Mesothelial cell of epicardium (in vitro differentiated cells): ENCODE data around the gene TSPO. TPM values are rescaled to one million over a fixed set of nuclear protein-coding genes. Genes with fewer than 3 reads are reported as not detected.

Experiments
- DNase-seq, 2 experiments: peaks; one replicate each; pipeline ENCODE4 v3.0.0; 2021; ENCODE audit warnings: low spot score in 2 of 2; ENCODE audit not compliant: unreplicated experiment in 2 of 2
- H3K27ac Mint-ChIP-seq: 2 replicates; pipeline ENCODE4 v1.8.0; 2021; ENCODE audit warnings: mixed read lengths
- H3K27me3 Mint-ChIP-seq: 2 replicates; pipeline ENCODE4 v1.8.0; 2021; ENCODE audit warnings: low read depth, mixed read lengths
- H3K36me3 Mint-ChIP-seq: 2 replicates; pipeline ENCODE4 v1.8.0; 2021; ENCODE audit warnings: mixed read lengths
- H3K4me1 Mint-ChIP-seq: 2 replicates; pipeline ENCODE4 v1.8.0; 2021; ENCODE audit warnings: mixed read lengths
- H3K4me3 Mint-ChIP-seq: 2 replicates; pipeline ENCODE4 v1.8.0; 2021; ENCODE audit warnings: mild to moderate bottlenecking, moderate library complexity, mixed read lengths
- H3K9me3 Mint-ChIP-seq: 2 replicates; pipeline ENCODE4 v1.8.0; 2021; ENCODE audit warnings: mixed read lengths
- total RNA-seq: library from RNA; stranded (reverse); gene quantifications from 3 replicates; pipeline ENCODE4 v1.2.1, GENCODE V29; 2021
- TF ChIP-seq, protein P1 (sequence below): fragments of 200-600 bp; sonication (generic); IDR thresholded peaks from one replicate; pipeline ENCODE4 v1.5.0; 2021; ENCODE audit warnings: antibody characterized with exemption; ENCODE audit not compliant: unreplicated experiment

The TSPO gene
- total RNA-seq, 1 donor from 2014 or later, result 44.9 TPM

DNA sequence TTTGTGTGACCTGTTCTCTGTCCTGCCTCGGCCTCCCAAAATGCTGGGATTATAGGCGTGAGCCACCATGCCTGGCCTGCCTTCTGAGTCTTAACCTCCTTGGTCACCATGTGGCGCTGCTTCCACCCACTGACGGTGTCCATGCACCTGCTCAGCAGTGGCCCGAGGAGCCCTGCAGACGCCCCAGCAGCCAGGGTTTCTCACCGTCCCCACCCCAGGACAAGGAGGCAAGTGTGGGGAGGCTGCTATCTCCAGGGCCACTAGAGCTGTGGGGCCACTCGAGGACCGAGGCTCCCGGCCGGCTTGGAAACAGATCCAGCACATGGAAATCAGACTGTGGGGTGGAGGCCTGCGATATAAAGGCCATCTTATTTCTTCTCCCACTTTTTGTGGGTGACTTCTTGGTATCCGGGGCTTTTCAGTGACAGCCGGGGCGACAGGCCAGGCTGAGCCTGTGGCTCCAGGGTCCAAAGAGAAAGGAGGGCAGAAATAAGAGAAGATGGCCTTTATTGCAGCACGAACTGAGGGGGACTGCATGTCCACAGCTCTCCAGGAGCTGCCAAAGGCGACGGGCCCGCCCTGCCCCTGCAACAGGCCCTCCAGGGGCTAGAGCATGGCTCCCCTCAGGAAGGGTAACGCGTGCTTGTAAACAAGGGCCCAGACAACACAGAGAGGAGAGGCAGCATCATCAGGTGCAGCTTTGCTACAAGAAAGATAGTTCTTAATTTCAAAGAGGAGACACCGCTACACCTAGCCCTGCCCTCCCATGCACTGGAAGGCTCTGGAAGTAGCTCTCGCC lies 15.0 kb downstream of the TSPO start:
- Mint-ChIP-seq H3K27ac (no peak overlapping the region), H3K9me3 (no peaks in the 10 kb centered on the region), H3K4me3 (no peak overlapping the region), H3K4me1 (peaks cover 4% of the 10 kb centered on the region), H3K36me3 (peaks cover 11% of the 10 kb centered on the region), H3K27me3 (no peaks in the 10 kb centered on the region)
- no peak for DNase-seq
- TF ChIP-seq, protein P1, sequence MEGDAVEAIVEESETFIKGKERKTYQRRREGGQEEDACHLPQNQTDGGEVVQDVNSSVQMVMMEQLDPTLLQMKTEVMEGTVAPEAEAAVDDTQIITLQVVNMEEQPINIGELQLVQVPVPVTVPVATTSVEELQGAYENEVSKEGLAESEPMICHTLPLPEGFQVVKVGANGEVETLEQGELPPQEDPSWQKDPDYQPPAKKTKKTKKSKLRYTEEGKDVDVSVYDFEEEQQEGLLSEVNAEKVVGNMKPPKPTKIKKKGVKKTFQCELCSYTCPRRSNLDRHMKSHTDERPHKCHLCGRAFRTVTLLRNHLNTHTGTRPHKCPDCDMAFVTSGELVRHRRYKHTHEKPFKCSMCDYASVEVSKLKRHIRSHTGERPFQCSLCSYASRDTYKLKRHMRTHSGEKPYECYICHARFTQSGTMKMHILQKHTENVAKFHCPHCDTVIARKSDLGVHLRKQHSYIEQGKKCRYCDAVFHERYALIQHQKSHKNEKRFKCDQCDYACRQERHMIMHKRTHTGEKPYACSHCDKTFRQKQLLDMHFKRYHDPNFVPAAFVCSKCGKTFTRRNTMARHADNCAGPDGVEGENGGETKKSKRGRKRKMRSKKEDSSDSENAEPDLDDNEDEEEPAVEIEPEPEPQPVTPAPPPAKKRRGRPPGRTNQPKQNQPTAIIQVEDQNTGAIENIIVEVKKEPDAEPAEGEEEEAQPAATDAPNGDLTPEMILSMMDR, result no peak

DNA sequence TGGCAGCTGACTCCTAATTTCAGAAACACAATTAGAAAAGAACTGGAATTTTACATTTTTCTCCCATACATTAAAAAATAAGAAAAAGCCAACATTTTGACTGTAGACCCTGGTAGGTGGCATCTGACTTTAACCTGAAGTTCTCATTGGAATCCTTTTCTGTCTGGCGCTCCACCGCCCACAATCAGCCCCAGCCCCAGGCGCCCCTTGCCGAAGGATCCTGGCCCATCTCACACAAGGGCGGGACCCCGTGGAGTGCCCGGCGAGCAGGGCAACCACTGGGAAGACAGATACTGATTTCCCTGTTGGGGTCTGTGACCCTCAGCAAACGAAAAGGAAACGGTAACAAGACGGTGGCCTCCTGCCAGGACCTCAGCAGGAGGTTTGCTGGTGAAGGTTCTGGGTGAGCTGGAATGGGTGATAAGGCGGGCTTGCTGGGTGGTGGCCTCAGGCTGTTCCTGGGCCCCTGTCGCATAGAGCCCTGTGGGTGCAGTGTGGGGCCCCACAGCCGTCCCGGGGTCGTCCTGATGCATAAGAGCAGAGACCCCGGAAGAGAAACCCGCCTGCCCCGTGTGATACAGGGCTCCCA lies 15.7 kb downstream of the TSPO start:
- H3K27ac Mint-ChIP-seq, result no peak overlapping the region
- H3K4me1 Mint-ChIP-seq, result peaks cover 4% of the 10 kb centered on the region

DNA sequence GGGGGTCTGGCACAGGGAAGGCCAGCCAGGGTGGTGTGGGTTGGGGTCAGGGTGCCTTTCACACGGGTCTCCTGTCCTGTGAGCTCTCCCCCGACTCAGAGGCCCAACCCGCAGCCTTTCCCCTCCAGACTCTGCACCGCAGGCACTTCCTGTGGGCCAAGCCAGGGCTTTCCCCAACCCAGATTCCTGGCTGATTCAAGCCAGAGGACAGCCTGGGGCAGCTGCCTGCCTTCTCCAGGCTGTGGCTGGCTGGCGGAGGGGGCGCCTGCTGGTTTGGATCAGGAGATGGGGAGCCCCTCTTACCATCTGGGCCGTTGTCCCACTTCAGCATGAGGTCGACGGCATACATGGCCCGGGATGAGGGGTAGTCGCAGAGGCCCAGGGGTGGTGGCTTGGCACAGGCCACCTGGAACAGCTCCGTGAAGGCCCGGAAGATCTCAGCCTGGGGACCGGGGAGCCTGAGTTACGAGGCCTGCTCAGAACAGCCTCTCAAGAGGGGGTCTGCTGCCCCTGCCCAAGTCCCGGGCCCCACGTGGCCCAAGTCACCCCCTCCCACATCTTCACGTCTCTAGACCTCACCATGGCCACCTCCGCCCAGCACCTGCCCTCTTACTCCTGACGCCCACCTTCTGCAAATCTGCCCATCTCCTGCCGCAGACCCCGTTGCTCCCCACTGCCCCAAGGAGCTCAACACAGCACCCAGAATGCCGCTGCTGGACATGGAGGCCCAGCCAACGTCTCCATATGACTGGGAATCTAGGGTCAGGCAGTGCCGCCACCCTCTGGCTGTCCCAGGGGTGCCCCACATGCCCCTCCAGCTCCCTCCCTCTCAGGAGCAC lies 17.3 kb downstream of the TSPO start:
- H3K9me3 Mint-ChIP-seq, result no peaks in the 10 kb centered on the region

More for the DNA sequence above, 15.7 kb downstream of the TSPO start:
- DNase-seq, result no peak
- TF ChIP-seq, protein P1, result no peak
- Mint-ChIP-seq H3K4me3 (no peak overlapping the region), H3K36me3 (peaks cover 11% of the 10 kb centered on the region), H3K27me3 (no peaks in the 10 kb centered on the region), H3K9me3 (no peaks in the 10 kb centered on the region)

DNA sequence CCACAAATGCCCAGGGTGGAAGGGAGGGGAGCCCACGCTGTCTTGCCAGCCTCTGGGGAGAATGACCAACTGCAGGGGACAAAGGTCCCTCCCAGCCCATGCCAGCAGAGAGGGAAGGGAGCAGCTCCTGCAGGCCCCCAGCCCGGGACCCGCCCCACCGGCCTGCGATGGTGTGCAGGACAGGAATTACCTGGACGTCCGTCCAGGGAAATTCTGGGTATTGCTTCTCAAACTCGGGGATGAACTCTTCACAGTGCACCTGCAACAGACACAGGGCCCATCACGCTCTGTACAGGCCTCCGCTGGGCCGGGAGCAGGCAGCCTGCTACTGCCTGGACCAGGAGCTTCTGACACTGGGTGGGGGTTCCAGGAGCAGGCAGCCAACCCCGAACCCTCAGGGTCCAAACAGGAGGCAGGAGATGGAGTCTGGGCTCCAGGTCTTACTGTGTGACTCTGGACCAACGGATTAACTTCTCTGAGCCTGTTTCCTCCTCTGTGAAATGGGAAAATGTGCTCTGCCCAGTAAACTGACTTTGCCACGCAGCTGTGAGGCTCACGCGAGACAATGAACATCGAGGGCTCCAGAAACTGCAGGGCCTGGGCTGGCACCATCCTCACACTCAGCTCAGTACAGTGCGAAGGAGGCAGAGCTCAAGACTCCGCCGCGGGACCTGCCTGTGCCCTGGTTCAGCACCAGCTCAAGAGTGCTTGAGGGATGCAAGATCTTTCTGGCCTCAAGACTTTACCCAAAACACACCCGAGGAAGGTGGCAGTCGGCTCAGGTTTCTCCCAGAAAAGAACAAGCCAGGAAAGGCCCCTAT lies 18.2 kb downstream of the TSPO start:
- H3K27ac Mint-ChIP-seq, result no peak overlapping the region
- H3K27me3 Mint-ChIP-seq, result no peaks in the 10 kb centered on the region
- no peak for DNase-seq
- no peak overlapping the region for H3K4me3 Mint-ChIP-seq
- no peaks in the 10 kb centered on the region for H3K9me3 Mint-ChIP-seq
- peaks cover 17% of the 10 kb centered on the region for H3K36me3 Mint-ChIP-seq
- TF ChIP-seq, protein P1, result no peak
- H3K4me1 Mint-ChIP-seq, result peaks cover under 1% of the 10 kb centered on the region

More for the DNA sequence above, 17.3 kb downstream of the TSPO start:
- no peaks in the 10 kb centered on the region for H3K27me3 Mint-ChIP-seq
- no peak overlapping the region for H3K4me3 Mint-ChIP-seq
- TF ChIP-seq, protein P1, result no peak
- peaks cover 17% of the 10 kb centered on the region for H3K36me3 Mint-ChIP-seq
- DNase-seq, result no peak
- no peak overlapping the region for H3K27ac Mint-ChIP-seq
- peaks cover 4% of the 10 kb centered on the region for H3K4me1 Mint-ChIP-seq

DNA sequence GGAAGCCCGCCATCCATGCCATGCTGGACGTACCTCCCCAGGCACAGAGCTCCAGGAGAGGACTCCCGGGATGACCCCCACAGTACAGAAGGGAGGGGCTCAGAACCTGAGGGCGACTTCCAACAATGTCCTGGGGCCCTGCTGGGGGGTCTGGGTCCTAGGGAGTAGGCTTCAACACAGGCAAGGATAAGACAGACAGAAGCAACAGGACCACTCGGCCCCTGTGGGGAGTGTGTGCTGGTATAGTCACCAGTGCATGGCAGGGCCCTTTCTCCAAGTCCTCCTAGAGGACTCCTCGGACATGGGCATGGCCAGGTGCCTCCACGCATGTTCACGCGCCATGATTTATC lies 18.7 kb downstream of the TSPO start:
- Mint-ChIP-seq H3K36me3 (peaks cover 17% of the 10 kb centered on the region), H3K27me3 (no peaks in the 10 kb centered on the region), H3K27ac (no peak overlapping the region), H3K4me1 (no peaks in the 10 kb centered on the region), H3K9me3 (no peaks in the 10 kb centered on the region), H3K4me3 (no peak overlapping the region)
- TF ChIP-seq, protein P1, result no peak
- no peak for DNase-seq
